ENCODE results near the gene CMKLR1. TPM values are rescaled to one million over a fixed set of nuclear protein-coding genes. Genes with fewer than 3 reads are reported as not detected.

CMKLR1 gene
- 4.1 TPM for polyA plus RNA-seq (2013, experiment 1 of 2)
- polyA plus RNA-seq (2013, experiment 2 of 2): 2.6 TPM

- Histone ChIP-seq H3K9me3 (ENCODE audit: control insufficient read depth, low read length) (no peaks in the 10 kb centered on the region), H3K36me3 (ENCODE audit: control insufficient read depth, insufficient read depth, low read length) (no peaks in the 10 kb centered on the region), H3K4me1 (ENCODE audit: control insufficient read depth, insufficient read depth, low read length, poor library complexity, severe bottlenecking) (peaks cover 7% of the 10 kb centered on the region), H3K27ac (ENCODE audit: low read depth, low read length, severe bottlenecking) (no peak within 1 kb of the TSS), H3K4me3 (ENCODE audit: extremely low read depth, insufficient read depth, low read length, poor library complexity, severe bottlenecking) (no peak within 1 kb of the TSS)
- WGBS, 2 experiments (ENCODE audit: insufficient coverage in 2 of 2): 30 to 36% methylated on average over 17 to 19 of the region's 24 CpGs
Observed at GRCh38 chr12:108338915-108339657, at the start of gene CMKLR1. TSS of gene CMKLR1 (minus strand) at chr12:108339311. CDS start at chr12:108293591, 45,720 bp downstream.

- Histone ChIP-seq H3K4me1 (ENCODE audit: control insufficient read depth, insufficient read depth, low read length, poor library complexity, severe bottlenecking) (no peaks in the 10 kb centered on the region), H3K36me3 (ENCODE audit: control insufficient read depth, insufficient read depth, low read length) (no peaks in the 10 kb centered on the region), H3K9me3 (ENCODE audit: control insufficient read depth, low read length) (no peaks in the 10 kb centered on the region), H3K27ac (ENCODE audit: low read depth, low read length, severe bottlenecking) (no peak overlapping the region), H3K4me3 (ENCODE audit: extremely low read depth, insufficient read depth, low read length, poor library complexity, severe bottlenecking) (no peak overlapping the region)
- 100% methylated on average over 1 of the region's 1 CpG; no CpG with 5 or more reads in 1 of the 2 experiments for WGBS, 2 experiments (ENCODE audit: insufficient coverage in 2 of 2)
Observed at GRCh38 chr12:108387771-108388170, 48.7 kb upstream of the CMKLR1 start.

- 74 to 90% methylated on average over 2 to 3 of the region's 8 CpGs for WGBS, 2 experiments (ENCODE audit: insufficient coverage in 2 of 2)
- H3K36me3 ChIP-seq (ENCODE audit: control insufficient read depth, insufficient read depth, low read length): no peaks in the 10 kb centered on the region
- no peaks in the 10 kb centered on the region for H3K9me3 ChIP-seq (ENCODE audit: control insufficient read depth, low read length)
- H3K4me1 ChIP-seq (ENCODE audit: control insufficient read depth, insufficient read depth, low read length, poor library complexity, severe bottlenecking): no peaks in the 10 kb centered on the region
- H3K27ac ChIP-seq (ENCODE audit: low read depth, low read length, severe bottlenecking): no peak overlapping the region
- H3K4me3 ChIP-seq (ENCODE audit: extremely low read depth, insufficient read depth, low read length, poor library complexity, severe bottlenecking): no peak overlapping the region
Observed at GRCh38 chr12:108386709-108387360, 47.7 kb upstream of the CMKLR1 start.

GRCh38 chr12:108382437-108382801, 43.3 kb upstream of the CMKLR1 start:
- Histone ChIP-seq H3K9me3 (ENCODE audit: control insufficient read depth, low read length) (no peaks in the 10 kb centered on the region), H3K27ac (ENCODE audit: low read depth, low read length, severe bottlenecking) (no peak overlapping the region), H3K36me3 (ENCODE audit: control insufficient read depth, insufficient read depth, low read length) (no peaks in the 10 kb centered on the region), H3K4me3 (ENCODE audit: extremely low read depth, insufficient read depth, low read length, poor library complexity, severe bottlenecking) (no peak overlapping the region), H3K4me1 (ENCODE audit: control insufficient read depth, insufficient read depth, low read length, poor library complexity, severe bottlenecking) (no peaks in the 10 kb centered on the region)
- 100% methylated on average over 1 of the region's 1 CpG for WGBS, 2 experiments (ENCODE audit: insufficient coverage in 2 of 2)

- WGBS, 2 experiments (ENCODE audit: insufficient coverage in 2 of 2): 30 to 33% methylated on average over 1 to 3 of the region's 8 CpGs
- H3K4me1 ChIP-seq (ENCODE audit: control insufficient read depth, insufficient read depth, low read length, poor library complexity, severe bottlenecking): no peaks in the 10 kb centered on the region
Observed at GRCh38 chr12:108381787-108382436, 42.8 kb upstream of the CMKLR1 start.

GRCh38 chr12:108380382-108380781, 41.3 kb upstream of the CMKLR1 start:
- H3K4me3 ChIP-seq (ENCODE audit: extremely low read depth, insufficient read depth, low read length, poor library complexity, severe bottlenecking): no peak overlapping the region
- no peaks in the 10 kb centered on the region for H3K36me3 ChIP-seq (ENCODE audit: control insufficient read depth, insufficient read depth, low read length)
- H3K9me3 ChIP-seq (ENCODE audit: control insufficient read depth, low read length): peaks cover 4% of the 10 kb centered on the region
- no peak overlapping the region for H3K27ac ChIP-seq (ENCODE audit: low read depth, low read length, severe bottlenecking)
- no peaks in the 10 kb centered on the region for H3K4me1 ChIP-seq (ENCODE audit: control insufficient read depth, insufficient read depth, low read length, poor library complexity, severe bottlenecking)

More at GRCh38 chr12:108381787-108382436, 42.8 kb upstream of the CMKLR1 start:
- Histone ChIP-seq H3K27ac (ENCODE audit: low read depth, low read length, severe bottlenecking) (no peak overlapping the region), H3K36me3 (ENCODE audit: control insufficient read depth, insufficient read depth, low read length) (no peaks in the 10 kb centered on the region), H3K9me3 (ENCODE audit: control insufficient read depth, low read length) (no peaks in the 10 kb centered on the region), H3K4me3 (ENCODE audit: extremely low read depth, insufficient read depth, low read length, poor library complexity, severe bottlenecking) (no peak overlapping the region)

GRCh38 chr12:108379823-108380222, 40.7 kb upstream of the CMKLR1 start:
- no peaks in the 10 kb centered on the region for H3K36me3 ChIP-seq (ENCODE audit: control insufficient read depth, insufficient read depth, low read length)
- H3K27ac ChIP-seq (ENCODE audit: low read depth, low read length, severe bottlenecking): no peak overlapping the region
- H3K4me1 ChIP-seq (ENCODE audit: control insufficient read depth, insufficient read depth, low read length, poor library complexity, severe bottlenecking): no peaks in the 10 kb centered on the region
- 80 to 95% methylated on average over 2 of the region's 4 CpGs for WGBS, 2 experiments (ENCODE audit: insufficient coverage in 2 of 2)
- H3K9me3 ChIP-seq (ENCODE audit: control insufficient read depth, low read length): peaks cover 7% of the 10 kb centered on the region
- no peak overlapping the region for H3K4me3 ChIP-seq (ENCODE audit: extremely low read depth, insufficient read depth, low read length, poor library complexity, severe bottlenecking)

- Histone ChIP-seq H3K27ac (ENCODE audit: low read depth, low read length, severe bottlenecking) (no peak overlapping the region), H3K36me3 (ENCODE audit: control insufficient read depth, insufficient read depth, low read length) (no peaks in the 10 kb centered on the region), H3K4me1 (ENCODE audit: control insufficient read depth, insufficient read depth, low read length, poor library complexity, severe bottlenecking) (no peaks in the 10 kb centered on the region), H3K4me3 (ENCODE audit: extremely low read depth, insufficient read depth, low read length, poor library complexity, severe bottlenecking) (no peak overlapping the region), H3K9me3 (ENCODE audit: control insufficient read depth, low read length) (peaks cover 10% of the 10 kb centered on the region)
- 87 to 94% methylated on average over 3 of the region's 3 CpGs for WGBS, 2 experiments (ENCODE audit: insufficient coverage in 2 of 2)
Observed at GRCh38 chr12:108378926-108379325, 39.8 kb upstream of the CMKLR1 start.

GRCh38 chr12:108377260-108377659, 38.1 kb upstream of the CMKLR1 start:
- H3K4me1 ChIP-seq (ENCODE audit: control insufficient read depth, insufficient read depth, low read length, poor library complexity, severe bottlenecking): no peaks in the 10 kb centered on the region
- H3K9me3 ChIP-seq (ENCODE audit: control insufficient read depth, low read length): peaks cover 19% of the 10 kb centered on the region
- no peak overlapping the region for H3K4me3 ChIP-seq (ENCODE audit: extremely low read depth, insufficient read depth, low read length, poor library complexity, severe bottlenecking)
- H3K36me3 ChIP-seq (ENCODE audit: control insufficient read depth, insufficient read depth, low read length): no peaks in the 10 kb centered on the region
- no peak overlapping the region for H3K27ac ChIP-seq (ENCODE audit: low read depth, low read length, severe bottlenecking)
- no CpG with 5 or more reads among the region's 1 CpG for WGBS, 2 experiments (ENCODE audit: insufficient coverage in 2 of 2)

GRCh38 chr12:108375986-108376663, 37.0 kb upstream of the CMKLR1 start:
- Histone ChIP-seq H3K4me3 (ENCODE audit: extremely low read depth, insufficient read depth, low read length, poor library complexity, severe bottlenecking) (no peak overlapping the region), H3K9me3 (ENCODE audit: control insufficient read depth, low read length) (peaks cover 19% of the 10 kb centered on the region), H3K27ac (ENCODE audit: low read depth, low read length, severe bottlenecking) (no peak overlapping the region), H3K4me1 (ENCODE audit: control insufficient read depth, insufficient read depth, low read length, poor library complexity, severe bottlenecking) (no peaks in the 10 kb centered on the region), H3K36me3 (ENCODE audit: control insufficient read depth, insufficient read depth, low read length) (no peaks in the 10 kb centered on the region)
- WGBS, 2 experiments (ENCODE audit: insufficient coverage in 2 of 2): 73 to 89% methylated on average over 2 to 4 of the region's 4 CpGs

Measured in mesodermal cell (in vitro differentiated cells).